Muscle of leg (tissue), 11 donors: Measurements from ENCODE around the gene PNPO. TPM values are rescaled to one million over a fixed set of nuclear protein-coding genes. Genes with fewer than 3 reads are reported as not detected.

Source experiments
- DNase-seq: peaks from one replicate; pipeline ENCODE4 v3.0.0; 2013
- H3K27ac ChIP-seq: one replicate; pipeline ENCODE4 v1.5.1; 2013; ENCODE audit warnings: mild to moderate bottlenecking, low read length, control low read depth
- H3K27me3 ChIP-seq: one replicate; pipeline ENCODE4 v1.6.1; 2013; ENCODE audit warnings: low read length; ENCODE audit not compliant: control insufficient read depth, insufficient read depth
- H3K36me3 ChIP-seq: one replicate; pipeline ENCODE4 v1.6.1; 2013; ENCODE audit warnings: low read length; ENCODE audit not compliant: control insufficient read depth, insufficient read depth
- H3K4me1 ChIP-seq: one replicate; pipeline ENCODE4 v1.6.1; 2013; ENCODE audit warnings: low read length; ENCODE audit not compliant: control insufficient read depth, insufficient read depth
- H3K4me3 ChIP-seq: one replicate; pipeline ENCODE4 v1.5.1; 2013; ENCODE audit warnings: low read length, control low read depth
- H3K9me3 ChIP-seq: replicated peaks from 2 replicates; pipeline ENCODE4 v1.6.1; 2013; ENCODE audit warnings: low read depth, low read length; ENCODE audit not compliant: control insufficient read depth
- WGBS: methylation state at CpG from one replicate; pipeline ENCODE4 v1.1.5; 2013; ENCODE audit warnings: missing lambda C conversion rate; ENCODE audit not compliant: insufficient coverage; 5-methylcytosine and 5-hydroxymethylcytosine counted together
- polyA plus RNA-seq, 8 donors: library from polyadenylated mRNA; unstranded; fragments of 120-200 nt; gene quantifications; one replicate each; pipeline versions ENCODE4 v1.2.1 to v1.2.3, GENCODE V29; 2013; ENCODE audit warnings: inconsistent platforms in 1 of 8, low replicate concordance in 1 of 8; ENCODE audit not compliant: insufficient read length in 8 of 8, insufficient read depth in 1 of 8
- total RNA-seq: library from RNA; stranded (reverse); fragments of 120-200 nt; gene quantifications from one replicate; pipeline ENCODE4 v1.2.4, GENCODE V29; 2013

Gene PNPO
- total and polyA plus RNA-seq, 9 donors = 5.9 to 11.8 (median 8.9) TPM

DNA sequence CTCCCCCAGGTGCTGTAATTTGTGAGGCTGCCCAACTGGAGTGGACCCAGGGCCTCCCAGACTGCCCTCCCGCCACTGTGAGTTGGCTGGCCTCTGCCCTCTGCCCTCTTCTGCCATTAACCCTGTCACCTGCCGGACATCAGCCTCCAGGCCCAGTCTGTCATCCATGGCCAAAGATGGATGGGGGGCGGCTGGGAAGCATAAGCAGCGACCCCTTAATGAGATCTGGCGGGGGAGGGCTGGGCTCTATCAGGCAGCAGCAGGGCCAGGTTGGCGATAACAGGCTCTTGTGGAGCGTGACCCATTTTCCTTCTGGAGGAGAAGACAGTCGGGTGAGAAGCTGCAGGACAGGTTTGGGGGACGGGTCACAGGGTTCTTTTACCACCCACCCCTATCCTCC lies 54.8 kb downstream of the PNPO start:
- Histone ChIP-seq H3K4me3 (no peak overlapping the region), H3K36me3 (no peaks in the 10 kb centered on the region), H3K4me1 (peaks cover 12% of the 10 kb centered on the region), H3K27ac (no peak overlapping the region), H3K27me3 (peaks cover 2% of the 10 kb centered on the region), H3K9me3 (no peaks in the 10 kb centered on the region)
- WGBS = 58% methylated on average over 3 of the region's 9 CpGs
- DNase-seq = no peak

DNA sequence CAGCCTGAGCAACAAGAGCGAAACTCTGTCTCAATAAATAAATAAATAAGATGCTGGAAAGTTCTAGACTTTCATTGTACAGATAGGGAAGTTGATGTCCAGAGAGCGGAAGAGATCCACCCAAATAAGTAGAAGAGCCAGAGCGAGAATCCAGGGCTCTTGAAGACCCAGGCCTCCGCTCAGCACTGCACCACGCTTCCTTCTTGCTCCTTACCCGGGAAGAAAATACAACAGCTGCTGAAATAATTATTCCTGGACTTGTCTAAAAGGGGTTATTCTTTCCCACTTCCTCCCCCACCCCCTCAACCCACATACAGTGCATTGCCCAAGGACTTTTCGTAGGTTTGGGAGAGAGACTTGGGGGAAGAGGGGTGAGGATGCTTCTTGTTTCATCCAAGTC lies 56.2 kb downstream of the PNPO start:
- H3K36me3 ChIP-seq = no peaks in the 10 kb centered on the region
- H3K27ac ChIP-seq = no peak overlapping the region
- WGBS = 80% methylated on average over 1 of the region's 7 CpGs
- DNase-seq = no peak
- H3K4me1 ChIP-seq = peaks cover 15% of the 10 kb centered on the region
- peaks cover 2% of the 10 kb centered on the region for H3K27me3 ChIP-seq
- H3K9me3 ChIP-seq = no peaks in the 10 kb centered on the region
- no peak overlapping the region for H3K4me3 ChIP-seq

DNA sequence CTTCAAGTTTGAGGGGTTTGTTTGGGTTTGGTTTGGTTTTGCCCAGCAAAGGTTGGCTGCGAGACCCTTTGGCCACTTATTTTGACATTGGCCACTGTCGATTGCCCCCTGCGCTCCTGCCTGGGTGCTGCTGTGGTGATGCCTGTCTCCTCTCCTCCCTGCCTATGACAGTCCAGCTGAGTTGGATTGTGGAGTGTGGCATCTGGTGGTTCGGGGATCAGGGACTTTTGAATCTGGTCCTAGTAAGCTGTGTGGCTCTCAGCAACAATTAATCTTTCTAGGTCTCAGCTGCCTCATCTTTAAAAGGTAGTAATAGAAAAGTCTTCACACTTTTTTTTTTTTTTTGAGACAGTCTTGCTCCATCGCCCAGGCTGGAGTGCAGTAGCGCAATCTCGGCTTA lies 56.7 kb downstream of the PNPO start:
- H3K4me3 ChIP-seq = no peak overlapping the region
- no peaks in the 10 kb centered on the region for H3K36me3 ChIP-seq
- WGBS = no CpG with 5 or more reads among the region's 7 CpGs
- H3K27me3 ChIP-seq = peaks cover 2% of the 10 kb centered on the region
- peaks cover 19% of the 10 kb centered on the region for H3K4me1 ChIP-seq
- no peak for DNase-seq
- no peaks in the 10 kb centered on the region for H3K9me3 ChIP-seq
- H3K27ac ChIP-seq = no peak overlapping the region

Other genes with a start within 250 kb of the PNPO start
- 14.4 TPM for gene TBKBP1, start 247.4 kb upstream of the PNPO start, total RNA-seq
- gene TBKBP1, start 247.4 kb upstream of the PNPO start, polyA plus RNA-seq = 10 to 100 TPM; 27.4 to 37.8 (median 33.1) TPM
- 0.09 TPM for gene TBX21, start 208.3 kb upstream of the PNPO start, total RNA-seq
- under 1 TPM; 0.12 to 0.34 (median 0.18) TPM for gene TBX21, start 208.3 kb upstream of the PNPO start, polyA plus RNA-seq
- 9.7 TPM for gene OSBPL7, start 119.8 kb upstream of the PNPO start, total RNA-seq
- gene OSBPL7, start 119.8 kb upstream of the PNPO start, polyA plus RNA-seq = 10 to 100 TPM in 5 of 8 donors, 1 to 10 TPM in 3; 7.1 to 18.7 (median 11.9) TPM
- 37.5 TPM for gene MRPL10, start 110.0 kb upstream of the PNPO start, total RNA-seq
- 10 to 100 TPM; 47.1 to 62.9 (median 57.2) TPM for gene MRPL10, start 110.0 kb upstream of the PNPO start, polyA plus RNA-seq
- gene LRRC46, start 109.9 kb upstream of the PNPO start, total RNA-seq = 0.04 TPM
- 1 to 10 TPM in 5 of 8 donors, under 1 TPM in 3; 0.57 to 1.6 (median 1.1) TPM for gene LRRC46, start 109.9 kb upstream of the PNPO start, polyA plus RNA-seq
- 33.8 TPM for gene SCRN2, start 100.3 kb upstream of the PNPO start, total RNA-seq
- 10 to 100 TPM; 20.3 to 33.7 (median 24.5) TPM for gene SCRN2, start 100.3 kb upstream of the PNPO start, polyA plus RNA-seq
- gene SP6, start 90.4 kb upstream of the PNPO start, total RNA-seq = 0.18 TPM
- 1 to 10 TPM in 6 of 8 donors, under 1 TPM in 2; 0.69 to 3.2 (median 1.2) TPM for gene SP6, start 90.4 kb upstream of the PNPO start, polyA plus RNA-seq
- gene SP2, start 45.3 kb upstream of the PNPO start, total RNA-seq = 2.0 TPM
- 10 to 100 TPM; 13.3 to 19.5 (median 17.0) TPM for gene SP2, start 45.3 kb upstream of the PNPO start, polyA plus RNA-seq
- gene PRR15L, start 16.3 kb downstream of the PNPO start, total RNA-seq = not detected
- 10 to 100 TPM in 1 of 8 donors, 1 to 10 TPM in 1, under 1 TPM in 4, not detected in 2; 0.11 to 10.7 (median 0.21) TPM for gene PRR15L, start 16.3 kb downstream of the PNPO start, polyA plus RNA-seq
- 90.3 TPM for gene CDK5RAP3, start 29.5 kb downstream of the PNPO start, total RNA-seq
- 10 to 100 TPM; 72.6 to 99.0 (median 83.5) TPM for gene CDK5RAP3, start 29.5 kb downstream of the PNPO start, polyA plus RNA-seq
- 99.2 TPM for gene COPZ2, start 96.2 kb downstream of the PNPO start, total RNA-seq
- gene COPZ2, start 96.2 kb downstream of the PNPO start, polyA plus RNA-seq = 10 to 100 TPM; 30.1 to 68.0 (median 46.7) TPM
- 68.7 TPM for gene NFE2L1, start 106.8 kb downstream of the PNPO start, total RNA-seq
- 100 to 1,000 TPM; 199 to 326 (median 258) TPM for gene NFE2L1, start 106.8 kb downstream of the PNPO start, polyA plus RNA-seq
- gene CBX1, start 159.9 kb downstream of the PNPO start, total RNA-seq = 54.0 TPM
- 100 to 1,000 TPM in 3 of 8 donors, 10 to 100 TPM in 5; 75.5 to 118 (median 88.9) TPM for gene CBX1, start 159.9 kb downstream of the PNPO start, polyA plus RNA-seq
- gene SNX11, start 166.2 kb downstream of the PNPO start, total RNA-seq = 6.9 TPM
- gene SNX11, start 166.2 kb downstream of the PNPO start, polyA plus RNA-seq = 10 to 100 TPM in 7 of 8 donors, 1 to 10 TPM in 1; 9.1 to 12.9 (median 11.3) TPM